Fibroblast of peridontal ligament (primary cell): ENCODE data around the gene ATP6V1G2.

ENCODE experiments used
- DNase-seq: peaks from one replicate; pipeline ENCODE4 v3.0.0-alpha.2; 2010; ENCODE audit errors: extremely low read depth

ATP6V1G2 gene

DNA sequence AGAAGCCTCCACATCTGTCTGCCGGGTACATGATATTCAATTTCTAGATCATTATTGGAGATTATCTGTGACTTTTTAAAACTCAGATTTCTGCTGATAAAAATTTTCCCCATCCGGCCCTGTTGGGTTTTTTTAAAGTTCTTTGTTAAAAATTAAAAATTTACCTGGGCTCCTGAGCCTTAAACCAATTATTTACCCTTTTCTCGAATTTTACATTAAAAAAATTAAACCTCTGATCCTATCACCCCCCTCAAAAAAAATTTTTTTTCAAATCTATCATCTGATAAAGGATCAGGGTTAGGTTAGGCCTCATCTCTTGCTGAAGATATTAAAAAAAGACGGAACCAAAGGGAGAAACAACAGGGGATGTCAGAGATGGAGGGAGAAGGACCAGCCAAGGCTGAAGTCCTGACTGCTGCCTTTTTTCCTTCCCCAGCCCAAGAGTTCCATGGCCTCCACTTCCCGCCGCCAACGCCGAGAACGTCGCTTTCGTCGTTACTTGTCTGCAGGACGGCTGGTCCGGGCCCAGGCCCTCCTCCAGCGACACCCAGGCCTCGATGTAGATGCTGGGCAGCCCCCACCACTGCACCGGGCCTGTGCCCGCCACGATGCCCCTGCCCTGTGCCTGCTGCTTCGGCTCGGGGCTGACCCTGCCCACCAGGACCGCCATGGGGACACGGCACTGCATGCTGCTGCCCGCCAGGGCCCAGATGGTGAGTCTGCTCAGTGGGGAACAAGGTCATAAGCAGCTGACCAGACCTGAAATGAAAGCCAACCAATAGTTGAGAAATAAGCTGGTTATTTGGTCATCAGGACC is 1.5 kb upstream of the ATP6V1G2 start:
- DNase-seq: no peak

DNA sequence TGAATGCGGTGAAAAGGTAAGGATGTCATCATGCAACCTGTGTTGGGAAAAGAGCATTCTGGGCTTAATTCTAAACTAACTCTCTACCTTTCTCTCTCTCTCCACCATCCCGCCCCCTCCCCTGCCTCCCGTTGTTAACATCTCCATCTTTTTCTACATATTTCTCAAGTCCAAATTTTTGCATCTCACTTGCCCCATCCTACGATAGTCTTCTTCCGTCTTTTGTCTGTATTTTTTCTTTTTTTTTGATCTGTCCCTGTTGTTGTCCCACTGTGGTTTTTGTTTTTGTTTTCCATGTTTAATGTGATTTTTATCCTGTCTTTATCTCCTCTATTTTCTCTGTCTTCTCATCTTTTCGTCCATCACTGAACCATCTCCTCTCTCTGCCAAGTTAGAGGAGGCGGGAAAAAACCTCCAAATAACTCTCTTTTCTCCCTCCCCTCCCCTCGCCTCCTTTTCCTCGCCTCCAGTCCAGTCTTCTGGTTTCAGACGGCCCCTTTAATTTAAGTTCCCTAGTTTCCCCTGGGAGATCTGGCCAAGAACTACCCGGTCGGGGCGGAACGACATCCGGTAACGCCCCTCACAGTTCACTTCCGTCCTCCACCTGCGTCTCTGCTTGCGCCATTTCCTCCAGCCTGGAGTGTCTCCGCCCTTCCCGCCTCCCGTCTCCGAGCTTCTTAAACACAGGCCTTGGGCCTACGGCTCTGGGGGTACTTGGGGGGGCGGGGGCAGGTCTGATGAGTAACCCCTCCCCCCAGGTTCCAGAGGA is 734 bp upstream of the ATP6V1G2 start, which contains the start of gene NFKBIL1:
TSS of gene NFKBIL1 (plus strand) at position 651 of the 769 bp plus-strand sequence. CDS start at position 738, 87 bp downstream.
- peak; percentile 99 for DNase-seq

DNA sequence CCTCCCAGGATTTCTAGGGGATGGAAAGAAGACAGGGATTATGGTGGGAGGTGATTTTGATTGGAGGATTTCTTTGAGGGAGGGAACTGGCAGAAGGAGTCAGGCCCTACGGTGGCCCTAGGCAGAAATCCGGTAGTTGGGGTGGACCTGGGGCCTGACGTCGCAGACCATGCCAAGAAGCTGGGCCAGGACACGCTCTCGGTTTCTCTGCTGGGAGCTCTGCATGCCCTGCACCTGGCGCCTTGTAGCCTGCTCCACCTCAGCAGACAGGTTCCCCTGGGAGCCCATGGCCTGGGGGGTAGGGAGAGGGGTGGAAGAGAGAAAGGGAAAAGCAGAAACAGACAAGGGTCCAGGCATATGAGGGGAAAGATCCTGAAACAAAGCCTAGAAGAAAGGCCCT is 1.1 kb downstream of the ATP6V1G2 start:
- DNase-seq: no peak

DNA sequence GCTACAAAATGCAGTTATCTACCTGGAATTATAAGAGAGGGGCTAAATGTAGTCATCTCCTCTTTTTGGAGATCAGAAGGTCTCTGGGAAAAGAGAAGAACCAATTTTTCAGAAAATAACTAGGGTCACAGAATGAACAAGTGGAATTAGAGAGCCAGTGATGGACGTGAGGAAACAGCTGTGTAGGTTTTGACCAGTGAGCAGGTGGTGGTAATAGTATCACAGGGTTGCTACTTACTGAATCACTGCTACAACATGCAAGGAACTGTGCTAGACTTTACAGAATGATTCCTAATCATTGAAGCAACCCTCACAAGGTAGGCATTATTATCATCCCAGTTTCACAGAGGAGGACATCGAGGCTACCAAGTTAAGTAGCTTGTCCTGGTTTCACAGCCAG is 1.7 kb downstream of the ATP6V1G2 start:
- no peak for DNase-seq

DNA sequence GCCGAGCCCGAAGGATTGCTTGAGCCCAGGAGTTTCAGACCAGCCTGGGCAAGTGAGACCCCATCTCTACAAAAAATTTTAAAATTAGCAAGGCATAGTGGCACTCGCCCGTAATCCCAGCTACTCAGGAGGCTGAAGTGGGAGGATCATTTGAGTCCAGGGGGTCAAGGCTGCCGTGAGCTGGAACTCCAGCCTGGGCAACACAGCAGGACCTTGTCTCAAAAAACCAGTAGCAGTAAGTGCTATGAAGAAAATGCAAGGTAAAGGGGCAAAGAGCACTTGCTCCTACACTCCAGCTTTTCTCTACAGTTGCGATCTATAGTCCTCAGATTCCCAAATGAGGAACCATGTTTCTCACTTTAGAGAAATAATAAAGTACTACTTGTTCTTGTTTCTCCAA is 2.8 kb downstream of the ATP6V1G2 start:
- no peak for DNase-seq

DNA sequence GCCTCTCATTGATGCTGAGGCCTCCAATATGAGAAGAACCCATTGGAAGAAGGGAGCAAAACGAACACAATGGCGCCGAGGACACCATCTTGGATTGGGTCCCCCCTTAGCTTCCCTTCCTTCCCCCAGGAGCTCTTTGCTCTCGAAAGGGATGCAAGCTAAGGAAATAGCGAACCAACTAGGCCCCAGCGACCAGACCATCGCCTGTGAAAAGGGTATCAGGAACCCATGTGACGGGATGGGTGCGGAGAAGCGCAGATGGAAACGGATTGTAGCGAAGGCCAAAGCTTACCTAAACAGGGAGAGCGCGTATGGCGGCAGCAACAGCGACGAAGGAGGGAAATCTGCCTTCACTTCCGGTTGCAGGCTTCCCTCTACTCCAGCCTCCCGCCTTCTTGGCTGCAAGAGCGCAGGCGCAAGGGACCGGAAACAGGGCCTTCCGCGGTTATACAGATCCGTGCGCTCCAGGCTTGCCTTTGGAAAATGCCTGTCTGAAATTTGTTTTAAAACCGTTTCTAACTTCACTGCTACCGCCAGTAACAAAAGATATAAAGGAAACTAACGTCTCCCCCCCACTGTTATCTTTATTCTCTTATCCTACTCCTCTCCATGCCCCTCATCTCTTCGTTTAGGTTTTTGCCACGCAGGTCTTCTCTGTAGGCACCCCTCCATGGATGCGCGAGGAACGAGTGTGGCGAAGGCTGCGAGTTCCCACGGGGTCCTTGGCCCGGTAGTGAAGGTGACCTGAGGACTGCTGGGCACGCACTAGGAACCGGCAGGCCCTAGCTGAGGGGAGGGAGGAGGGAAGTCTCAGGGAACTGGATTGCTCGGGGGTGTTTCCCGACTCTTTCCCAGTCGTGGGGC is 4.5 kb downstream of the ATP6V1G2 start, which contains the start of gene DDX39B:
TSS of gene DDX39B (minus strand) at position 346 of the 864 bp plus-strand sequence. CDS start 1,471 bp downstream, outside the sequence.
- peak; percentile 98 for DNase-seq

DNA sequence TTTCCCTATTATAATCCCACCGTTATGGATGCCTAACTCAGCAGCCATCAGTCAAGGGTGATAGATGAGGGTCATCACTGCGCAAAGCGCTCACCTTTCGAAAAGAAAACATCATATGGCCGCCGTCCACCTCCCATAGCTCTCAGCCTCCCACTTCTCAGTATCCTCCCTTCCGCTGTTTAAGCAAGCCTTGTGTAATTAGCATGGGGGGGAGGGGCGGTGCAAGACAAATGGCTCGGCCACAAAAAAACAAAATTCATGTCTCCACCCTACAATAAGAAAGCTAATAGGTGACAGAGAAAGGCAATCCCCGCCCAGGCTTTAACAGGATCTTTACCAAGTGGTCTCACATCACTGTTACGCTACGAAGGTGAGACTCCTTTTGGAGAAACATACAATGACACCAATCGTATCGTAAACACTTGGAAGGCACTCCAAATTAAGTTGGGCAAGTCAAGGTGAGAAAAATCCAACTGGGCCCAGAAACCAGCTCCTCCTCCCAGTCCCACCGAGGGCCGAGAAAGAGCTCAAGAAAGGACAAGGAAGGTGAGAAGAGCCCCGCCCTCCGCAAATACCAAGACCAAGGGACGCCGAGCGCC is 5.2 kb downstream of the ATP6V1G2 start:
- DNase-seq: peak; percentile 52

DNA sequence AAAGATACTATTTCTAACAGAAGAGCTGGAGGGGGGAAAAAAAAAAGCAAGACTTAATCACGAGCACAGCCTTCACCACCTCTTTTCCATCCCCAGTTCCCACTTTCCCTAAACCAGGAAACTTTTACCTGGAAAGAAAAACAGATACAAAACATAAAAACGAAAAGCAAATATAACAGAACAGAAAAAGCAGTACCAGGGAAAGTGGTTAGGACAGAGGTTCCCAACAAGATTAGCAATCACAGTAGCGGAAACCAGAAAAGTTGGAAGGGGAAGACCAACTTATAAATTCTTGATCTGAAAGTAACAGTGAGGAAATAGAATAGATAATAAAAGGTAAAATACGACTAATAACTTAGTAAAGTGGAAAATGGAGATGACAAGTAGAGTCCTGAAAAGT is 5.8 kb downstream of the ATP6V1G2 start:
- no peak for DNase-seq

DNA sequence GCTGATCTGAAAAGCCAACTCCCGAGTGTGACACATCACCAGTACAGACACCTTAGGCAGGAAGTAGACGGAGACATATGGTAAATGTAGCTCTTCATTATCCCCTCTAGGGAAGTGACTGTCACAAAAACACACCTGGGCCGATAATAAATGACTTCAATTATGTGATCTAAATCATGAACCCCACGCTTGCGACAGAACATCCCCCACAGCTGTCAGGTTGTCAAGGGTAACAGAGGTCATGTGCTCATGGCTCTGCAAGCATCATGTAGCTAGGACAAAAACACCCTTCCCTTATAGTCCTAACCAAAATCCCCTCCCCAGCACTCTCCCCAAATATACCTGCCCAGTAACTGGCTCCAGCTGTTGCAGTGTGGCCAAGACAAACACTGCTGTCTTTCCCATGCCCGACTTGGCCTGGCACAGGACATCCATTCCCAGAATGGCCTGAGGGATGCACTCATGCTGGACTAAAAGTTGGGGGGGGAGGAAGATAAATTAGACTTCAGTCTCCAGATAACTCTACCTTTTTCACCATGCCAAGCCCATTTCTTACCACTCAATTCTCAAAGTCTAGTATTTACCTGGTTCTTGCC is 7.5 kb downstream of the ATP6V1G2 start:
- no peak for DNase-seq

DNA sequence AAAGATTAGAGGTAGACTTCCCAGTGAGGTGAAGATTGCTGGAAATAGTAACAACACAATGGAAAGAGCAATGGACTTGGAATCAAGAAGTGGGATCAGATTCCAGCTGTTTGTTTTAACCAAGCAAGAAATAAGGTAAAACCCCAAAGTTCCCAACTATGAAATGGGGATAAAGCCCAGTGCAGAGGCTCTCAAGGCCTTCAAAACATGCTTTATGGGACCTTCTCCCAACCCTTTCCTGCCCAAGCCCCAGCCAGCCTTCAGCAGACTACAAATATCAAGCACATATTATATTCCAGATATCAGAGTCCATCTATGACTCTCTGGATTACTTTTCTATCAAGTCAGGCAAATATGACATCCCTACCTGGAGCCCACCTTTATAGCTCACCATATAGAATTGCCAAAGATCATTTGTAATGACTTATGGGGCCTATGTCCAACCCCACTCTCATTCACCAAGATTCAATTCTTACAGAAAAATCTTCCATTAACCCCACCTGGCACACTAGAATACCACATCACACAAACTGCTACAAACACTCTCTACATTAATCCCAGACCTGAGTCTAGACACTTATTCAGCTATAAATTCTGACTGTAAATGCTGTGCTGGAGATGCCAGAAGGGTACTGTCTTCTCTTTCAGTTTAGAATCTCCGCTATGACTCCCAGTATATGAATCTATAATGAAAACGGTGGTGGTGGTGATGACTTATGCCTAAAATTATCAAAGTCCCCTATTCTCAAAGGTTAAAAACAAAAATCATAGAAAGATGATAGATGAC is 10.7 kb downstream of the ATP6V1G2 start:
- DNase-seq: no peak

DNA sequence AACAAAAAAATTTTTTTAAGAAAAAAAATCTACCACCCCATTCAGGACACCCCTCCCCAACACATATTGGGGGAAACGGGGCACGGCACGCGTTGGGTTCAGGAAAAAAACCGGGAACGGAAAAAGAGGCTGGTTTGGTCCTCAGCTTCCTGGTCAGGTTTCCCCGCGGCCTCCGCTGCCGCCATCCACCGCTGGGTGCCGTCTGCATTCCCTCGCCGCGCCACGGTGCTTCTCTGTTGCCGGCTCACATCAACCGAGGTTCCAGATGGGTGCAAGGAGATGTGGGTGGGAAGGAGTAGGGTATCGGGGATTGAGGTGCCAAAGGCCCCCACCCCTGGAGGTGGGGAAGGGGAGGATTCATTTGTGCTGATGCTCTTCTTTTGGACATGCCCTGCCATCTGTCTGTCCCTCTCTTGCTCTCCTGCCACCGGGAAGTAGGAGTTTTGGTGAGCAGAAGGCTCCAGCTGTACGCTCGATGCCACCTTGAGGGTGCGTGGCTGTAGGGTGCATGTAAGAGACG is 11.8 kb downstream of the ATP6V1G2 start:
- no peak for DNase-seq

DNA sequence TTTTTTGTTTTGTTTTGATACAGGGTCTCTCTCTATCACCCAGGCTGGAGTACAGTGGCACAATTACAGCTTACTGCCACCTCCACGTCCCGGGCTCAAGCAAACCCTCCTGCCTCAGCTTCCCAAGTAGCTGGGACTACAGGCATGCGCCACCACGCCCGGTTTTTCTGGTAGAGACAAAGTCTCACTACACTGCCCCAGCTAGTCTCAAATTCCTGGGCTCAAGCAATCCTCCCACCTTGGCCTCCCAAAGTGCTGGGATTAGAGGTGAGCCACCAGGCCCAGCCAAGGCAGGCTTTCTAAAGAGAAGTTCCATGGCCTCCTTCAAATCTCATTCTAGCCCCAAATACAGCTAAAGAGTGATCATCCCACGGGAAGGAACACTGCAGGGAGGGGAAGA is 12.4 kb downstream of the ATP6V1G2 start:
- DNase-seq: no peak

DNA sequence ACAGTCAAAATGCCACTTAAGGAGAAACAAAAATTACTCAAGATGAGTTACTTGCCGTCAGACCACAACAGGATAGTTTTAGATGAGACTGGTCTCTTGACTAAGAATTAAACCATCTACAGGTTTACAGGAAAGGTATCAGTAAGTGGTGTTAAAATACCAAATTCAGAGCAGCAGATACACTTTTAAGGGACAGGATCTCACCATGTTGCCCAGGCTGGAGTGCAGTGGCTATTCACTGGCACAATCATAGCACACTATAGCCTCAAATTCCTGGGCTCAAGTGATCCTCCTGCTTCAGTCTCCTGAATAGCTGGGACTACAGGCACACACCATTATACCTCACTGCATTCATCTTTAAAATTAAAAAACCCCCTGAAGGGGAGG is 13.0 kb downstream of the ATP6V1G2 start:
- DNase-seq: no peak

DNA sequence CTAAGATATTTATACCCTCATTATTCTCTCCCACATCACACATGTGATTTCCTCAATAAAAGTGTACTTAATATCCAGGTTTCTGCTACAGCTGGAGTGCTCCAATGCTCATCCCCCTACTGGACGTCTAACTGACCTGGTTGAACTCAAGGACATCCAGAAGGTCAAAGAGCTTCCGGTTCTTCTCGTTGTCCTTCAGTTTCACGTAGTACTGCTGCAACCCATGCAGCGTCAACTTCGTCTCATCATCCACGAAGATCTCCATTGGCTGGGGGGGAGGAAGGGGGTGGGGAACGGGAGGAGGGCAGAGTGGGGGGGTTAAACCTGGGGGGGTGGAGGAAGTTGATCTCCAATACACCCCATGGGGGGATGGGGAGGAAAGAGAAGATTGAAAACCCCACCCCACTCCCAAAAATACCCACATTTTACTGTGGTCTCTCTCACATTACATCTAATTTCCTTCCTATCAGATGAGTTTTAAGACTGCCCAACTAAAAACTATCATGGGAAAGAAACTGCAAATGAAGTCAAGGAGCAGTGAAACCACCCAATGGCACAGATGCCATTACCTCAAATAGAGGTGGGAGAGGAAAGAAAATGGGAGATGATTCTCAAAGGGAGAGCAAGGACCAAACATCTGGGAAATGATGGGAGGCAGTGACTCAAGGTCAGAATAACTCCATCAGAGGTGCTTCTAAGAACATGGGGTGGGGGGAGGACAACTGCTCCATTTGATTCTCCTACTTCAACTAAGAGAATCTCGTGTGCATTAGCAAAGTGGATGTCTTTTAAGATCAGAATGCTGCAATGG is 13.6 kb downstream of the ATP6V1G2 start:
- no peak for DNase-seq

DNA sequence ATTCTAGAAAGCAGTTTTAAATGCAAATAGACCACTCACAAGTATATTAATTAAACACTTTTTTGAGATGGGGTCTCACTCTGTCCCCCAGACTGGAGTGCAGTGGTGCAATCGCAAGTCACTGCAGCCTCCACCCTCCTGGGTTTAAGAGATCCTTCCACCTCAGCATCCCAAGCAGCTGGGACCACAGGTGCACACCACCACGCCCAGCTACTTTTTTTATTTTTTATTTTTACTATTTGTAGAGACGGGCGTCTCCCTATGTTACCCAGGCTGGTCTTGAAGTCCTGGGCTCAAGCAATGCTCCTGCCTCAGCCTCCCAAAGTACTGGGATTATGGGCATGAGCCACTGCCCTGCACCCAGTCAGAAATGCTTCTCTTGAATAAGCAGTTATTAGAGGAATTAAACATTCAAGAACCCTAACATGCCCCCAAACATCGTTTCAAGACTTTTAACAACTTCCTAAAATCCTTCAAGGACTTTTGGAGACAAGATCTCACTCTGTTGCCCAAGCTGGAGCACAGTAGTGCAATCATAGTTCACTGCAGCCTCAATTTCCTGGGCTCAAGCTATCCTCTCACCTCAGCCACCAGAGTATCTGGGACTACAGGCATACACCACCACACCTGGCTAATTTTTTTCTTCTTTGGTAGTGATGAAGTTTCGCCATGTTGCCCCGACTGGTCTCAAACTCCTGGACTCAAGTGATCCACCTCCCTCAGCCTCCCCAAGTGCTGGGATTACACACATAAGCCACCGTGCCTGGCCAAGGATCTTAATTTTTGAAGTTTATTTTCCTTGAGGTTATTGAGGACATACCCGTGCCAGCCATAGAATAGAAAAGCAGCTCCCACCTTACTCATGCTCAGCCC is 14.4 kb downstream of the ATP6V1G2 start:
- DNase-seq: no peak

DNA sequence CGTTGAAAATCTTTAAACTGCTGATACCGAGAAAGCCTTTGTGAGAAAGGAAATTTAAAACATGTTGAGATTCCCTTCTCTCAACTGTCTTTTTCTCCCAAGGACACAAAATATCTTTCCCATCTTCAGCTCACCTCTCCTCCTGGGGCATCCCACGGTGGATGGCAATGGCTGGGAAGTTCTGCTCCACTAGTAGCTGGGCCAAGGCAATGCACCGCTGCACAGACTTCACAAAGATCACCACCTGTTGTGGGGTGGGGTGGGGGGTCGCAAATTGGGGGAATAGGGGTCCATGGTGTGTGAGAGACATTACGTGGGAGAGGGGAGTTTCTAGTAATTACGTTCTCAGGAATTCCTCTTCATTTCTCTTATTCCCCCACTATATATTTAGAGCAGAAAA is 15.2 kb downstream of the ATP6V1G2 start:
- DNase-seq: no peak

DNA sequence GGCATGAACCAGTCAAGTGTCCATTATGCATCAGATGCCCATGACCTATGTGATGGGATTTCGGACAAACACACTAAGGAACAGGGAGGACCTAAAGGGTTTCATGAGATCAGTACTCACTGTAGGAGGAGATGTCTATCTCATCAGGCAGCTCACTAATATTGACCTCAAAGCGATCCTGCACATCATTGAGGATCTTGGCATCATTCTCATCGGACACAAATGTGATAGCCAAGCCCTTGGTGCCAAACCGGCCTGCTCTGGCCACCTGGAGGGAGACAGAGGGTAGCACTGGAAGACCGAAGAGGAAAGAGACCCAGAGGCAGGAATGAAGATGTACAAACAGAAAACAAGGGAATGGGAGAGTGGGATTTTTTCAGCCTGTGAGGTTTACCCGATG is 15.7 kb downstream of the ATP6V1G2 start:
- DNase-seq: no peak
